Effector memory CD4-positive, alpha-beta T cell (primary cell): ENCODE measurements around the gene USH2A.
"Not testable (repeated sequence)": the region's sequence is repeated elsewhere in the genome, so short reads cannot be mapped to it uniquely, and the experiment has no call there.

Source experiments
- DNase-seq, 3 donors: peaks; one replicate each; pipeline ENCODE4 v3.0.0-alpha.2; 2020
- H3K27ac ChIP-seq: 2 replicates; pipeline ENCODE4 v1.7.0; 2013; ENCODE audit warnings: mild to moderate bottlenecking, low read length, moderate library complexity; ENCODE audit not compliant: insufficient read depth, poor library complexity, severe bottlenecking
- H3K27me3 ChIP-seq: replicated peaks from 2 replicates; pipeline ENCODE4 v1.7.0; 2013; ENCODE audit warnings: mild to moderate bottlenecking, low read length; ENCODE audit not compliant: insufficient read depth, control insufficient read depth, poor library complexity, severe bottlenecking
- H3K36me3 ChIP-seq: 2 replicates; pipeline ENCODE4 v1.7.0; 2013; ENCODE audit warnings: mild to moderate bottlenecking, low read length, moderate library complexity; ENCODE audit not compliant: control insufficient read depth, insufficient read depth
- H3K4me1 ChIP-seq: 2 replicates; pipeline ENCODE4 v1.7.0; 2013; ENCODE audit warnings: low read length, mild to moderate bottlenecking; ENCODE audit not compliant: control insufficient read depth, insufficient read depth, poor library complexity, severe bottlenecking
- H3K4me3 ChIP-seq: 2 replicates; pipeline ENCODE4 v1.7.0; 2013; ENCODE audit warnings: low read length, low read depth, mild to moderate bottlenecking; ENCODE audit not compliant: insufficient read depth, poor library complexity, severe bottlenecking
- H3K9me3 ChIP-seq: 2 replicates; pipeline ENCODE4 v1.7.0; 2013; ENCODE audit warnings: mild to moderate bottlenecking, low read length, moderate library complexity; ENCODE audit not compliant: control insufficient read depth

USH2A gene

GRCh38 chr1:216175714-216176113, 247.5 kb downstream of the USH2A start:
- Histone ChIP-seq H3K36me3 (no peaks in the 10 kb centered on the region), H3K27me3 (no peaks in the 10 kb centered on the region), H3K27ac (no peak overlapping the region), H3K4me3 (no peak overlapping the region), H3K4me1 (no peaks in the 10 kb centered on the region), H3K9me3 (no peaks in the 10 kb centered on the region)
- DNase-seq, result no peak

- DNase-seq, result no peak
Measured at GRCh38 chr1:216173376-216173995, 249.8 kb downstream of the USH2A start.

GRCh38 chr1:216169351-216169750, 253.9 kb downstream of the USH2A start:
- Histone ChIP-seq H3K36me3 (no peaks in the 10 kb centered on the region), H3K9me3 (no peaks in the 10 kb centered on the region), H3K4me1 (no peaks in the 10 kb centered on the region), H3K4me3 (no peak overlapping the region), H3K27ac (no peak overlapping the region), H3K27me3 (no peaks in the 10 kb centered on the region)
- DNase-seq, result no peak

More at GRCh38 chr1:216173376-216173995, 249.8 kb downstream of the USH2A start:
- H3K27ac ChIP-seq, result no peak overlapping the region
- no peaks in the 10 kb centered on the region for H3K27me3 ChIP-seq
- H3K36me3 ChIP-seq, result no peaks in the 10 kb centered on the region
- H3K4me1 ChIP-seq, result no peaks in the 10 kb centered on the region
- no peak overlapping the region for H3K4me3 ChIP-seq
- H3K9me3 ChIP-seq, result no peaks in the 10 kb centered on the region

- DNase-seq, result no peak
- Histone ChIP-seq H3K36me3 (no peaks in the 10 kb centered on the region), H3K4me1 (no peaks in the 10 kb centered on the region), H3K27ac (no peak overlapping the region), H3K4me3 (no peak overlapping the region), H3K9me3 (no peaks in the 10 kb centered on the region), H3K27me3 (no peaks in the 10 kb centered on the region)
Measured at GRCh38 chr1:216168546-216168945, 254.7 kb downstream of the USH2A start.

GRCh38 chr1:216154063-216154462, 269.2 kb downstream of the USH2A start:
- H3K4me1 ChIP-seq, result no peaks in the 10 kb centered on the region
- no peak for DNase-seq
- H3K27me3 ChIP-seq, result no peaks in the 10 kb centered on the region
- no peaks in the 10 kb centered on the region for H3K9me3 ChIP-seq
- no peak overlapping the region for H3K27ac ChIP-seq
- no peak overlapping the region for H3K4me3 ChIP-seq
- H3K36me3 ChIP-seq, result no peaks in the 10 kb centered on the region

- Histone ChIP-seq H3K4me3 (no peak overlapping the region), H3K36me3 (no peaks in the 10 kb centered on the region), H3K4me1 (no peaks in the 10 kb centered on the region), H3K9me3 (no peaks in the 10 kb centered on the region), H3K27ac (no peak overlapping the region), H3K27me3 (no peaks in the 10 kb centered on the region)
- DNase-seq, result no peak
Measured at GRCh38 chr1:216153130-216153529, 270.1 kb downstream of the USH2A start.

- not testable (repeated sequence) for H3K4me3 ChIP-seq, H3K9me3 ChIP-seq, H3K27me3 ChIP-seq, H3K36me3 ChIP-seq, DNase-seq, H3K27ac ChIP-seq, H3K4me1 ChIP-seq
Measured at GRCh38 chr1:216145451-216146018, 277.7 kb downstream of the USH2A start.

GRCh38 chr1:216144661-216145450, 278.4 kb downstream of the USH2A start:
- no peaks in the 10 kb centered on the region for H3K9me3 ChIP-seq
- H3K27ac ChIP-seq, result no peak overlapping the region
- H3K4me3 ChIP-seq, result no peak overlapping the region
- H3K36me3 ChIP-seq, result no peaks in the 10 kb centered on the region
- no peaks in the 10 kb centered on the region for H3K27me3 ChIP-seq
- no peaks in the 10 kb centered on the region for H3K4me1 ChIP-seq
- DNase-seq, result no peak

GRCh38 chr1:216142921-216143320, 280.3 kb downstream of the USH2A start:
- H3K27me3 ChIP-seq, result no peaks in the 10 kb centered on the region
- DNase-seq, result no peak
- no peaks in the 10 kb centered on the region for H3K4me1 ChIP-seq
- no peak overlapping the region for H3K27ac ChIP-seq
- H3K36me3 ChIP-seq, result no peaks in the 10 kb centered on the region
- no peak overlapping the region for H3K4me3 ChIP-seq
- H3K9me3 ChIP-seq, result no peaks in the 10 kb centered on the region
